AG04450 (cell line): ENCODE measurements around the gene SNX33. TPM values are rescaled to one million over a fixed set of nuclear protein-coding genes. Genes with fewer than 3 reads are reported as not detected.

Experiments used
- CTCF ChIA-PET: fragments of 300-600, 350-600 bp; formaldehyde crosslinking; extraction: SDS; loops from one replicate; lab custom pipeline; 2022; ENCODE audit warnings: antibody characterized with exemption, inconsistent platforms; lab: Charles Lee
- POLR2A ChIA-PET: fragments of 350-600 bp; formaldehyde crosslinking; extraction: SDS; loops from one replicate; lab custom pipeline; 2021; ENCODE audit warnings: antibody characterized with exemption, inconsistent platforms; lab: Yijun Ruan, JAX
- DNase-seq: peaks from one replicate; pipeline ENCODE4 v3.0.0-alpha.2; 2011; ENCODE audit warnings: low read depth, low spot score
- H3K27ac ChIP-seq: one replicate; pipeline ENCODE4 v1.5.1; 2012; ENCODE audit warnings: low read depth, low read length, control low read depth
- H3K27me3 ChIP-seq: one replicate; pipeline ENCODE4 v1.6.0; 2012; ENCODE audit warnings: low read length; ENCODE audit not compliant: control insufficient read depth, insufficient read depth
- H3K4me3 ChIP-seq: 2 replicates; pipeline ENCODE4 v1.5.1; 2011; ENCODE audit warnings: mild to moderate bottlenecking, low read depth, low read length, control low read depth
- H3K9me3 ChIP-seq: 2 replicates; pipeline ENCODE4 v1.5.1; 2012; ENCODE audit warnings: low read length; ENCODE audit not compliant: control insufficient read depth, insufficient read depth
- CTCF ChIP-seq: IDR thresholded peaks from 2 replicates; pipeline ENCODE4 v1.5.1; 2011; ENCODE audit warnings: low read depth, low read length, control low read depth, inconsistent platforms
- polyA minus RNA-seq: library from RNA; depleted of rRNA, polyadenylated mRNA; stranded (reverse); fragments of >200 nt; gene quantifications from 2 replicates; pipeline ENCODE4 v1.2.3, GENCODE V29; 2011; rRNA and poly(A)+ RNA removed
- polyA plus RNA-seq: library from polyadenylated mRNA; depleted of rRNA; stranded (reverse); fragments of >200 nt; gene quantifications from 2 replicates; pipeline ENCODE4 v1.2.3, GENCODE V29; 2011; rRNA removed

SNX33 gene
- polyA plus RNA-seq (14.2 and 17.4 TPM in 2 replicates), polyA minus RNA-seq (26.2 and 34.8 TPM in 2 replicates)

GRCh38 chr15:75647370-75648155, at the start of gene SNX33:
Gene SNX33, plus strand, starts transcription at chr15:75647912. Its CDS starts 1,191 bp downstream, at chr15:75649103.
- peak within 1 kb of the TSS; percentile 95 for H3K27ac ChIP-seq
- TF ChIP-seq CTCF, result peak; percentile 57
- no peaks in the 10 kb centered on the region; the same call in 1 of the 2 replicates for H3K9me3 ChIP-seq
- ChIA-PET POLR2A (interaction anchor here (0.6 to 2.6 kb wide), 12 partner anchors 9 to 202 kb away, joined by 3 to 31 read pairs (median 9); partner anchors contain the start of gene SNUPN), CTCF (interaction anchor here (0.5 to 2.4 kb wide), 13 partner anchors 9 to 267 kb away, joined by 3 to 11 read pairs (median 4); partner anchors contain the start of gene SNUPN)
- DNase-seq, result no peak
- H3K27me3 ChIP-seq, result no peaks in the 10 kb centered on the region
- peak within 1 kb of the TSS; percentile 90 for H3K4me3 ChIP-seq

- Histone ChIP-seq H3K27ac (no peak overlapping the region), H3K4me3 (no peak overlapping the region), H3K27me3 (no peaks in the 10 kb centered on the region), H3K9me3 (no peaks in the 10 kb centered on the region)
- POLR2A ChIA-PET, result no interaction called here
- CTCF ChIA-PET, result interaction anchor here (0.7 to 2.0 kb wide), 6 partner anchors 8 to 204 kb away, joined by 3 to 7 read pairs (median 3); no protein-coding TSS in a partner anchor
- no peak for TF ChIP-seq CTCF
- DNase-seq, result no peak
These were observed 49.4 kb upstream of the SNX33 start for GRCh38 chr15:75598361-75598760.

GRCh38 chr15:75599401-75599800, 48.3 kb upstream of the SNX33 start:
- H3K4me3 ChIP-seq, result no peak overlapping the region
- H3K27ac ChIP-seq, result no peak overlapping the region
- CTCF ChIA-PET, result interaction anchor here (0.7 kb wide), 1 partner anchor 130 kb away, joined by 3 read pairs; no protein-coding TSS in a partner anchor
- H3K9me3 ChIP-seq, result no peaks in the 10 kb centered on the region
- POLR2A ChIA-PET, result no interaction called here
- no peaks in the 10 kb centered on the region for H3K27me3 ChIP-seq
- DNase-seq, result no peak
- no peak for TF ChIP-seq CTCF

- ChIA-PET POLR2A (no interaction called here), CTCF (interaction anchor here (1.7 kb wide), 1 partner anchor 8 kb away, joined by 5 read pairs; no protein-coding TSS in a partner anchor)
- H3K9me3 ChIP-seq, result no peaks in the 10 kb centered on the region
- H3K27me3 ChIP-seq, result no peaks in the 10 kb centered on the region
- H3K4me3 ChIP-seq, result no peak overlapping the region
- no peak overlapping the region for H3K27ac ChIP-seq
- no peak for DNase-seq
- TF ChIP-seq CTCF, result no peak
These were observed 41.7 kb upstream of the SNX33 start for GRCh38 chr15:75606026-75606425.
